MV-4-11 (cell line): ENCODE results near the gene SLC12A5.

Experiments
- DNase-seq: peaks from one replicate; lab custom pipeline; 2025; lab: John Stamatoyannopoulos, UW

Gene SLC12A5

GRCh38 chr20:46006022-46006705 lies 22.9 kb upstream of the SLC12A5 start:
- DNase-seq, result peak; percentile 3

- no peak for DNase-seq
Measured at GRCh38 chr20:46006964-46007363, 22.1 kb upstream of the SLC12A5 start.

- DNase-seq, result no peak
Measured at GRCh38 chr20:46007671-46008070, 21.3 kb upstream of the SLC12A5 start.

DNA sequence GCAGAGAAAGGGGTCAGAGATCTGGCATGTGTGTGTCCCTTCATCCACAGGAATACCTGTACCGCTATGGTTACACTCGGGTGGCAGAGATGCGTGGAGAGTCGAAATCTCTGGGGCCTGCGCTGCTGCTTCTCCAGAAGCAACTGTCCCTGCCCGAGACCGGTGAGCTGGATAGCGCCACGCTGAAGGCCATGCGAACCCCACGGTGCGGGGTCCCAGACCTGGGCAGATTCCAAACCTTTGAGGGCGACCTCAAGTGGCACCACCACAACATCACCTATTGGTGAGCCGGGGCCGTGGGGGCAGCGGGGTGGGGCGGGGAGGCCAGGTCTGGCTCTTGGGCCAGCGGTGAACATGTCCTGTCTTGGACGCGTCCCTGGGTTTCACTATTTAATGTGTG lies 19.2 kb upstream of the SLC12A5 start:
- DNase-seq, result no peak

DNA sequence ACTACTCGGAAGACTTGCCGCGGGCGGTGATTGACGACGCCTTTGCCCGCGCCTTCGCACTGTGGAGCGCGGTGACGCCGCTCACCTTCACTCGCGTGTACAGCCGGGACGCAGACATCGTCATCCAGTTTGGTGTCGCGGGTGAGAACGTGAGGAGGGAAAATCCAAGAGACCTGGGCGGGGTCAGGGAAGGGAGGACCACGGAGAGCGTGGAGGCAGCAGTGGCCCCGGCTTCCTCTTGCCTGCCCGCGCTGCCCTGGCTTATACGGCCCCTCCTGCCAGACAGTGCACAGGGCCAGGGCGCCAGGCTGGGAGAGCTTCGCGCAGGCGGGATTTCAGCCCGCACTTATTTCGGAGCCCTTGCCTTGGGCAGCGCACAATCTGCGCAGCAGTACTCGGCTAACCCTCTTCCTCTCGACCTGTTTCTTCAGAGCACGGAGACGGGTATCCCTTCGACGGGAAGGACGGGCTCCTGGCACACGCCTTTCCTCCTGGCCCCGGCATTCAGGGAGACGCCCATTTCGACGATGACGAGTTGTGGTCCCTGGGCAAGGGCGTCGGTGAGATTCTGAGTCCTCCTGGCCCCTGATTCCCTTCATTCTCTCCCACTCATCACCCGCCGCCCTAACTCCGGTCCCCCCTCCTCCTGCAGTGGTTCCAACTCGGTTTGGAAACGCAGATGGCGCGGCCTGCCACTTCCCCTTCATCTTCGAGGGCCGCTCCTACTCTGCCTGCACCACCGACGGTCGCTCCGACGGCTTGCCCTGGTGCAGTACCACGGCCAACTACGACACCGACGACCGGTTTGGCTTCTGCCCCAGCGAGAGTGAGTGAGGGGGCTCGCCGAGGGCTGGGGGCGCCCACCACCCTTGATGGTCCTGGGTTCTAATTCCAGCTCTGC lies 18.3 kb upstream of the SLC12A5 start:
- peak; percentile 46 for DNase-seq

- DNase-seq, result peak; percentile 23
Measured at GRCh38 chr20:46011631-46012482, 17.2 kb upstream of the SLC12A5 start.

DNA sequence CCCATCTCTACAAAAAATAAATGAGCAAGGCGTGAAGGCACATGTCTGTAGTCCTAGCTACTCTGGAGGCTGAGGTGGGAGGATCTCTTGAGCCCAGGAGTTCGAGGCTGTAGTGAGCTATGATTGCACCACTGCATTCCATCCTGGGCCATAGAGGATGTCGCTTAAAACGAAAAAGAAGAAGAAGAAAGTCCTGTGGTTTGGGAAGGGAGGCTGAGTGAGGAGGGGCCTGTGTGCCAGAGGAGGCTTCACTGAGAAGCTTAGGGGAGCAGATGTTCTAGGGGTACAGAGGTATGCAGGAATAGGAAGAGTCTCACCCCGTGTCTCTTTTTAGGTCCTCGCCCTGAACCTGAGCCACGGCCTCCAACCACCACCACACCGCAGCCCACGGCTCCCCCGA lies 16.1 kb upstream of the SLC12A5 start:
- peak; percentile 78 for DNase-seq

- DNase-seq, result no peak
Measured at GRCh38 chr20:46013322-46013828, 15.6 kb upstream of the SLC12A5 start.

DNA sequence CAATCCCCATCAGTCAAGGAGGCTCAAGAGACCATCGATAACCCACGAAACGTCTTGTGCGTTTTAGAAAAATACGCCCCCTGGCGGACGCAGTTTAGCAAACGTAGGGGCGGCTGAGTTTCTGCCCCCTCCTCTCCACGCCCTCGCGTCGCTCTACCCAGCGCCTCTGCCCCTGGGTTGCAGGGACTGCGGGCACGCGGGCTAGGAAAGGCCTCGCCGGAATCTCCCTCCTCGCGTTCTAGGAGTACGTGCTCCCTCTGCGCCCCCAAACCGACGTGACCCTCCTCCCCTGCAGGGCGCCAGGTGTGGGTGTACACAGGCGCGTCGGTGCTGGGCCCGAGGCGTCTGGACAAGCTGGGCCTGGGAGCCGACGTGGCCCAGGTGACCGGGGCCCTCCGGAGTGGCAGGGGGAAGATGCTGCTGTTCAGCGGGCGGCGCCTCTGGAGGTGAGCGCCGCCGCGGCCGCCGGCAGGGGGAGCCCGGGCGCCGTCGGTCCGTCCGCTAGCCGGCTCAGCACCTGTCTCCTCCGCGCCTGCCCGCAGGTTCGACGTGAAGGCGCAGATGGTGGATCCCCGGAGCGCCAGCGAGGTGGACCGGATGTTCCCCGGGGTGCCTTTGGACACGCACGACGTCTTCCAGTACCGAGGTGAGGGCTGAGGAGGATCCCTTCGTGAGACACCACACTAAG lies 15.0 kb upstream of the SLC12A5 start:
- peak; percentile 28 for DNase-seq

DNA sequence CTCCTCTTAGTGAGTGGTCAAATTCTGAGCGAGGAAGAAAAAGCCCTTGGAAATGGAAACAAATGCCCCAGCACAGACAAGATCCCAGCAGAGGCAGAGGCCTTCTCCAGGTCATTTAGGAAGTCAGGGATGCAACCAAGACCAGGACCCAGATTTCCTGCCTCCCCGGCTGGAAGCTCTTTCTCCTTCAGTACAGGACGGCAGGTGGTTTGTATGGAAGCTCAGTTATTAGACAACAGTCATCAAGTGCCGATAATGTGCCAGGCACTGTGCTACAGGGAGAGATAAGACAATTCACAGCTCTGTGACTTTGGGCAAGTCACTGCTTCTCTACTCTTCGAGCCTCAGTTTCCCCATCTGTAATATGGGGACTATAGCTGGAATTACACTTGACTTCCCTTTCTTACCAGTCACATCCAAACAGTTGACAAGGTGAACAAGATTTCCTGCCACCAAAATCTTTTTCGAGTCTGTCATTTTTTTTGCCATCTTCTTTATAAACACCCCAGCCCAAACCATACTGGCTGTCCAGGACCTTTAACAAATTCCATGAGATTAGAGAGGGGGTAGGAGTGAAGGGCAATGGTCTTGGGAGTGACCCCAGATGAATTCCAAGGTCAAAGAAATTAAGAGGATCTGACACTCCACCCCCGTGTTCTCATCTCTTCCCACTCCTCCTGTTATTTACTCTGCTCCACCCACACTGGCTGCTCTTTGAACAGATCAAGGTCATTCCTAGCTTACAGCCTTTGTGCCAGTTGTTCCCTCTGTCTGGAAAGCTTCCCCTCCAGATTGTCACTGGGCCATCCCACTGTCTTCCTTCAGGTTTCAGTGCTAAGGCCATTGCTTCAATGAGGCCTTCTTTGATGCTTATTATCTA lies 14.3 kb upstream of the SLC12A5 start:
- DNase-seq, result no peak

DNA sequence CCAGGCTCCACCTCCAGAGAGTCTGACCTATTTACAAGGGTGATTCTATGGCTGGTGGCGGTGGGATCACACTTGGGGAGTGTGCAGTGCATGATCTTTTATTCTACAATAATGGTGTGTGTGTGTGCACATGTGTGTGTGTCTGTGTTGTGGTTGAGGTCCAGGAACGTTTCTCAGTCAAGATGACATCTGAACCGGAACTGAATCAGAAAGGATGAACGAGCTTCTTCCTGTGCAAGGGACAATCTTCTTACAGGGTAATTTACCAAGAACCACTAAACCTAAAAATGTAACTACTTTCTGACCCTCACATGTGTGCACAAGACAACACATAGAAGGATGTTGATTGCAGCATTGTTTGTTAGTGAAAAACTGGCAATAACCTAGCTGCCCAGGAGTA lies 11.7 kb upstream of the SLC12A5 start:
- DNase-seq, result peak; percentile 8

- DNase-seq, result no peak
Measured at GRCh38 chr20:46018112-46018511, 10.9 kb upstream of the SLC12A5 start.

DNA sequence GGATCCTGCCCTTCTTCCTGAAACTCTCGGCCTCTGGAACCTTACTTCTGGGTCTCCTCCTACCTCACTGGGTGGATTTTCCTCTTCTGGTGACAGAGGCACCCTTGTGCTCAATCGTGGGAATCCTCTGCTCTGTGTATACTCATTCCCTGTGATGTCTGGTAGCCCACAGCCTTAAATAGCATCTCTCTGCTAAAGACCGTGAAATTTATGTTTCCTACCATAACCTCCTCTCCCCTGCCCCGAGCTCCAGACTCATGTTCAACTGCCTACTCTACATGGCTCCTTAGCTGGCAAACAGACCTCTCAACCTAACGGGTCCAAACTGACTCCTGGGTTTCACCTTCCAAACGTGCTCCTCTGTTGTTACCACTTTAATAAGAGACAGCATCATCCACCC lies 10.4 kb upstream of the SLC12A5 start:
- DNase-seq, result no peak

GRCh38 chr20:46020555-46020954 lies 8.5 kb upstream of the SLC12A5 start:
- DNase-seq, result no peak

- peak; percentile 22 for DNase-seq
Measured at GRCh38 chr20:46021361-46022359, 7.4 kb upstream of the SLC12A5 start.

DNA sequence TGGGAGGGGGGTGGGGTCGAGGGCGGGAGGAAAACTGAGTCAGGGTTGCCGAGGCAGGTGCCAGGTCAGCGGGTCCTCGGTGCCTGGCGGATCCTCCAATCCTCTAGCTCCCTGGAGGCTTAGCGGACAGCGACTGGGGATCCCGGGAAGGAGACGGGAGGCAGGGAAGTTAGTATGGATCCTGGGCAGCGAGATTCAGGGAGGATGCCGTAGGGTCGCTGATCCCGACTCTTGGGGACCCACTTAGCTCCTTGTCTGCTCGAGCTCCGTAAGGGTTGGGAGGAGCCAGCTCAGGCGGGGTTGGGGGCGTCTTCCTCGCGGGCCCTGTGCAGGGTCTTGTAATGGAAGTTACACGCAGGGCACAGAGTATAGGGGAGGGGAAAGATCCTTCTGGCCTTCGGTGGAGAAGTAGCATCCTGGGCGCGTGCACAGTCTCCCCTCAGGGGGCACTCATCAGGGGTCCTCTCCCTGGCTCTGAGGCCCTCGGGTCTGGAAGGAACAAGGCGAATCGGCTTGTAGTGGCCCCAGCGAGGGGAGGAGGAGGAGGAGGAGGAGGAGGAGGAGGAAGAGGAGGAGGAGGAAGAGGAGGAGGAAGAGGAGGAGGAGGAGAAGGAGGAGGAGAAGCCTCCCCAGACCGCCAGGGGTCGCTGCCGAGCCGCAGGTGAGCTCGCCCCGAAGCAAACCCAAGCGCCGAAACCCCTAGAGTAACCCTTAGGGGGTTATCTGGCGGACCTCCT lies 6.4 kb upstream of the SLC12A5 start:
- peak; percentile 51 for DNase-seq

GRCh38 chr20:46023148-46023484 lies 5.9 kb upstream of the SLC12A5 start:
- DNase-seq, result no peak

DNA sequence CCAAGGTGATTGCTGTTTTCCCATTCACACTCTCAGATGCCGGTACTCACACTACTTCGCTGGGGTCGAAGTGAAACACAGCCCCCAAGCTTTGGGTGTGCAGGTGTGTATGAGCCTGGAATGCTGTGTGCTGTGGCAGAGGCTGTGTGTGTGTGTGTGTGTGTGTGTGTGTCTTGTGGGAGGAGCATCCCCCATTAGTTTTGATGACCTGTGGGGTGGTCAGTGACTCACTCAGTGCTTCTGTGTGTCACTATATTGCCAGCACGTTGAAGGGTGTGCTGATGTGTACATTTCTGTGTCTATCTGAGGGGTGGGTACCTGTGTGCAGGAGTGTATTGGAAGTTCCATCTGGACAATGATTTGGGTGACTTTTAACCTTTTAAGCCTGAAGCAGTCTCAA lies 5.0 kb upstream of the SLC12A5 start:
- peak; percentile 23 for DNase-seq

GRCh38 chr20:46025376-46025783 lies 3.6 kb upstream of the SLC12A5 start:
- no peak for DNase-seq
